PC-3 (cell line): ENCODE measurements around the gene COL25A1. TPM values are rescaled to one million over a fixed set of nuclear protein-coding genes. Genes with fewer than 3 reads are reported as not detected.

Experiments
- ATAC-seq: fragments of 200-7000 bp; cut with Tn5 transposase; 2 replicates; pipeline ENCODE4 v1.9.1; 2020; ENCODE audit warnings: mild to moderate bottlenecking, moderate library complexity
- BruUV-seq: library from RNA; stranded (reverse); fragments of 400-500 nt; replicated peaks from 2 replicates; lab custom pipeline; 2021; lab: Mats Ljungman, UMichigan
- CTCF ChIA-PET: fragments of 300-600 bp; sonication (Branson Sonifier 250); formaldehyde crosslinking; loops from one replicate; lab custom pipeline; 2022; ENCODE audit warnings: antibody characterized with exemption; lab: Charles Lee
- POLR2A ChIA-PET: fragments of 300-600 bp; sonication (Branson Sonifier 250); formaldehyde crosslinking; loops from one replicate; lab custom pipeline; 2022; ENCODE audit warnings: antibody characterized with exemption; ENCODE audit not compliant: unreplicated experiment; lab: Charles Lee
- DNase-seq: peaks from one replicate; pipeline ENCODE4 v3.0.0-alpha.2; 2015
- H2AFZ ChIP-seq: fragments of 300-600 bp; sonication (generic); 2 replicates; pipeline ENCODE4 v1.6.0; 2016; ENCODE audit warnings: antibody characterized with exemption, low read length
- H3F3A ChIP-seq: fragments of 300-600 bp; sonication (generic); one replicate; pipeline ENCODE4 v1.6.0; 2017; ENCODE audit warnings: antibody characterized with exemption, low read length, control low read depth, mild to moderate bottlenecking; ENCODE audit not compliant: unreplicated experiment
- H3K27ac ChIP-seq: fragments of 300-600 bp; sonication (generic); 2 replicates; pipeline ENCODE4 v1.5.1; 2016; ENCODE audit warnings: mild to moderate bottlenecking, low read length
- H3K27me3 ChIP-seq: fragments of 300-600 bp; sonication (generic); 2 replicates; pipeline ENCODE4 v1.6.1; 2016; ENCODE audit warnings: low read length, mixed read lengths
- H3K36me3 ChIP-seq: fragments of 300-600 bp; sonication (generic); 2 replicates; pipeline ENCODE4 v1.6.1; 2016; ENCODE audit warnings: low read depth, mixed run types, low read length, mixed read lengths
- H3K4me1 ChIP-seq: fragments of 300-600 bp; sonication (generic); 2 replicates; pipeline ENCODE4 v1.5.1; 2016; ENCODE audit warnings: low read length; ENCODE audit not compliant: insufficient read depth
- H3K4me2 ChIP-seq: fragments of 300-600 bp; sonication (generic); 2 replicates; pipeline ENCODE4 v1.6.0; 2016; ENCODE audit warnings: low read length
- H3K4me3 ChIP-seq: fragments of 300-600 bp; sonication (generic); 2 replicates; pipeline ENCODE4 v1.5.1; 2016; ENCODE audit warnings: mild to moderate bottlenecking, low read length, mixed read lengths
- H3K79me2 ChIP-seq: fragments of 300-600 bp; sonication (generic); 2 replicates; pipeline ENCODE4 v1.6.1; 2017; ENCODE audit warnings: low read length, mixed read lengths
- H3K9ac ChIP-seq: fragments of 300-600 bp; sonication (generic); 2 replicates; pipeline ENCODE4 v1.6.0; 2016; ENCODE audit warnings: mild to moderate bottlenecking, low read length
- H3K9me2 ChIP-seq: fragments of 300-600 bp; sonication (generic); replicated peaks from 2 replicates; pipeline ENCODE4 v1.6.1; 2016; ENCODE audit warnings: mixed run types, low read length, mixed read lengths
- H3K9me3 ChIP-seq: fragments of 300-600 bp; sonication (generic); 2 replicates; pipeline ENCODE4 v1.6.1; 2016; ENCODE audit warnings: low read length, mixed read lengths
- H4K20me1 ChIP-seq: fragments of 300-600 bp; sonication (generic); 2 replicates; pipeline ENCODE4 v1.6.1; 2016; ENCODE audit warnings: low read length, mixed read lengths
- EZH2 ChIP-seq: fragments of 300-600 bp; sonication (generic); IDR thresholded peaks from one replicate; pipeline ENCODE4 v1.6.1; 2017; ENCODE audit warnings: antibody characterized with exemption, mild to moderate bottlenecking, low read length; ENCODE audit not compliant: unreplicated experiment
- EZH2phosphoT487 ChIP-seq: fragments of 300-600 bp; sonication (generic); IDR thresholded peaks from 2 replicates; pipeline ENCODE4 v1.6.1; 2018; ENCODE audit warnings: mild to moderate bottlenecking, antibody characterized with exemption, low read length, borderline replicate concordance
- intact Hi-C: fragments of 100-400 bp; cut with micrococcal nuclease; formaldehyde crosslinking; loops from 2 replicates; pipeline ENCODE4 v1.9.0; 2023
- total RNA-seq: library from RNA; depleted of rRNA; stranded (reverse); fragments of >200 nt; gene quantifications from 2 replicates; pipeline ENCODE4 v1.2.3, GENCODE V29; 2014
- TF ChIP-seq, protein P1 (sequence below): fragments of 300-600 bp; sonication (generic); conservative IDR thresholded peaks from 2 replicates; pipeline ENCODE4 v1.5.1; 2017; ENCODE audit warnings: antibody characterized with exemption, low read depth, mild to moderate bottlenecking, low read length

The COL25A1 gene
- total RNA-seq, 1 experiment from 2014 or later = not detected

- no peak for ATAC-seq
- Histone ChIP-seq H2AFZ (no peak overlapping the region), H3K4me3 (no peak overlapping the region), H3F3A (no peaks in the 10 kb centered on the region), H3K4me2 (no peak overlapping the region), H3K9me3 (no peaks in the 10 kb centered on the region), H4K20me1 (no peaks in the 10 kb centered on the region), H3K79me2 (no peaks in the 10 kb centered on the region), H3K4me1 (no peaks in the 10 kb centered on the region), H3K27me3 (peaks cover 6% of the 10 kb centered on the region; the same call in 1 of the 2 replicates), H3K27ac (no peak overlapping the region), H3K9me2 (no peaks in the 10 kb centered on the region), H3K9ac (no peak overlapping the region), H3K36me3 (no peaks in the 10 kb centered on the region)
- DNase-seq = no peak
- ChIA-PET POLR2A (no interaction called here), CTCF (no interaction called here)
- TF ChIP-seq EZH2phosphoT487 = no peak
- no peak for TF ChIP-seq EZH2
- TF ChIP-seq, protein P1, sequence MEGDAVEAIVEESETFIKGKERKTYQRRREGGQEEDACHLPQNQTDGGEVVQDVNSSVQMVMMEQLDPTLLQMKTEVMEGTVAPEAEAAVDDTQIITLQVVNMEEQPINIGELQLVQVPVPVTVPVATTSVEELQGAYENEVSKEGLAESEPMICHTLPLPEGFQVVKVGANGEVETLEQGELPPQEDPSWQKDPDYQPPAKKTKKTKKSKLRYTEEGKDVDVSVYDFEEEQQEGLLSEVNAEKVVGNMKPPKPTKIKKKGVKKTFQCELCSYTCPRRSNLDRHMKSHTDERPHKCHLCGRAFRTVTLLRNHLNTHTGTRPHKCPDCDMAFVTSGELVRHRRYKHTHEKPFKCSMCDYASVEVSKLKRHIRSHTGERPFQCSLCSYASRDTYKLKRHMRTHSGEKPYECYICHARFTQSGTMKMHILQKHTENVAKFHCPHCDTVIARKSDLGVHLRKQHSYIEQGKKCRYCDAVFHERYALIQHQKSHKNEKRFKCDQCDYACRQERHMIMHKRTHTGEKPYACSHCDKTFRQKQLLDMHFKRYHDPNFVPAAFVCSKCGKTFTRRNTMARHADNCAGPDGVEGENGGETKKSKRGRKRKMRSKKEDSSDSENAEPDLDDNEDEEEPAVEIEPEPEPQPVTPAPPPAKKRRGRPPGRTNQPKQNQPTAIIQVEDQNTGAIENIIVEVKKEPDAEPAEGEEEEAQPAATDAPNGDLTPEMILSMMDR = no peak
- intact Hi-C loops = no loop called here
- BruUV-seq = no TSS peak
Observed at GRCh38 chr4:108941904-108942430, 360.5 kb downstream of the COL25A1 start.

- H2AFZ ChIP-seq = no peak overlapping the region
- no peak overlapping the region for H3K4me3 ChIP-seq
- H3K9me2 ChIP-seq = no peaks in the 10 kb centered on the region
- ChIA-PET CTCF (no interaction called here), POLR2A (no interaction called here)
- TF ChIP-seq EZH2phosphoT487 (no peak), EZH2 (no peak)
- TF ChIP-seq, protein P1 = no peak
- no peaks in the 10 kb centered on the region for H4K20me1 ChIP-seq
- no peaks in the 10 kb centered on the region for H3K36me3 ChIP-seq
- no peak for DNase-seq
- H3K4me2 ChIP-seq = no peak overlapping the region
- no peaks in the 10 kb centered on the region for H3K79me2 ChIP-seq
- no peak overlapping the region for H3K27ac ChIP-seq
- no peaks in the 10 kb centered on the region for H3K4me1 ChIP-seq
- no peaks in the 10 kb centered on the region for H3F3A ChIP-seq
- intact Hi-C loops = no loop called here
- BruUV-seq = no TSS peak
- no peak overlapping the region for H3K9ac ChIP-seq
- no peak for ATAC-seq
- H3K27me3 ChIP-seq = peaks cover 6% of the 10 kb centered on the region; the same call in 1 of the 2 replicates
- no peaks in the 10 kb centered on the region for H3K9me3 ChIP-seq
Observed at GRCh38 chr4:108940634-108941033, 361.8 kb downstream of the COL25A1 start.

- no peaks in the 10 kb centered on the region for H3K36me3 ChIP-seq
- H3K4me3 ChIP-seq = no peak overlapping the region
- no peak overlapping the region for H3K27ac ChIP-seq
- H3K79me2 ChIP-seq = no peaks in the 10 kb centered on the region
- no peak overlapping the region for H3K4me2 ChIP-seq
- H4K20me1 ChIP-seq = no peaks in the 10 kb centered on the region
- ATAC-seq (no peak), DNase-seq (peak; percentile 24)
- peaks cover 8% of the 10 kb centered on the region; the same call in 1 of the 2 replicates for H3K27me3 ChIP-seq
- H2AFZ ChIP-seq = no peak overlapping the region
- ChIA-PET CTCF (no interaction called here), POLR2A (no interaction called here)
- H3F3A ChIP-seq = no peaks in the 10 kb centered on the region
- H3K4me1 ChIP-seq = no peaks in the 10 kb centered on the region
- H3K9me3 ChIP-seq = no peaks in the 10 kb centered on the region
- no peak overlapping the region for H3K9ac ChIP-seq
- intact Hi-C loops = no loop called here
- H3K9me2 ChIP-seq = no peaks in the 10 kb centered on the region
- TF ChIP-seq, protein P1 = no peak
- TF ChIP-seq EZH2phosphoT487 = no peak
- TF ChIP-seq EZH2 = no peak
- BruUV-seq = no TSS peak
Observed at GRCh38 chr4:108940149-108940548, 362.3 kb downstream of the COL25A1 start.
